GM18867 (cell line): ENCODE data around the gene PELI3.
"Not testable (repeated sequence)": the region's sequence is repeated elsewhere in the genome, so short reads cannot be mapped to it uniquely, and the experiment has no call there.

Experiments
- ATAC-seq: cut with Tn5 transposase; IDR thresholded peaks from one replicate; pipeline ENCODE4 v1.9.1; 2021; ENCODE audit warnings: mild to moderate bottlenecking, moderate library complexity; ENCODE audit not compliant: unreplicated experiment

PELI3 gene

GRCh38 chr11:66466225-66467033 is at the start of gene PELI3:
TSS of gene PELI3 (plus strand) at chr11:66466905. CDS start at chr11:66468129, 1,224 bp downstream.
- ATAC-seq = peak; percentile 82

GRCh38 chr11:66417000-66417399 is 49.7 kb upstream of the PELI3 start:
- ATAC-seq = no peak

GRCh38 chr11:66418168-66418985 is 48.3 kb upstream of the PELI3 start:
- ATAC-seq = no peak

GRCh38 chr11:66418986-66419308 is 47.8 kb upstream of the PELI3 start:
- no peak for ATAC-seq

GRCh38 chr11:66419825-66420224 is 46.9 kb upstream of the PELI3 start:
- ATAC-seq = no peak

GRCh38 chr11:66420671-66421476 is 45.8 kb upstream of the PELI3 start, which contains the start of gene NPAS4:
TSS of gene NPAS4 (plus strand) at chr11:66421035. CDS start at chr11:66421180, 145 bp downstream.
- ATAC-seq = no peak

GRCh38 chr11:66421492-66422205 is 45.1 kb upstream of the PELI3 start:
- ATAC-seq = peak; percentile 62

- no peak for ATAC-seq
Measured at GRCh38 chr11:66426314-66426713, 40.4 kb upstream of the PELI3 start.

GRCh38 chr11:66428933-66429332 is 37.8 kb upstream of the PELI3 start:
- ATAC-seq = no peak

GRCh38 chr11:66429983-66430602 is 36.6 kb upstream of the PELI3 start:
- ATAC-seq = peak; percentile 50

- not testable (repeated sequence) for ATAC-seq
Measured at GRCh38 chr11:66431287-66431686, 35.4 kb upstream of the PELI3 start.

GRCh38 chr11:66431871-66432329 is 34.8 kb upstream of the PELI3 start:
- ATAC-seq = not testable (repeated sequence)

GRCh38 chr11:66432597-66432996 is 34.1 kb upstream of the PELI3 start:
- ATAC-seq = no peak

- ATAC-seq = no peak
Measured at GRCh38 chr11:66437979-66438503, 28.7 kb upstream of the PELI3 start.

- ATAC-seq = peak; percentile 91
Measured at GRCh38 chr11:66438504-66439466, 27.9 kb upstream of the PELI3 start, which contains the start of gene MRPL11. TSS of gene MRPL11 (minus strand) at chr11:66438848. CDS start at chr11:66438754, 94 bp downstream.

- ATAC-seq = not testable (repeated sequence)
Measured at GRCh38 chr11:66440101-66440939, 26.4 kb upstream of the PELI3 start.

GRCh38 chr11:66440940-66441282 is 25.8 kb upstream of the PELI3 start:
- ATAC-seq = not testable (repeated sequence)

GRCh38 chr11:66443602-66444001 is 23.1 kb upstream of the PELI3 start:
- ATAC-seq = no peak
